Measurements from ENCODE around the gene RNF220.
A peak's percentile ranks its signal among the peaks of the same experiment; 100 is the strongest.

Gene RNF220

DNA sequence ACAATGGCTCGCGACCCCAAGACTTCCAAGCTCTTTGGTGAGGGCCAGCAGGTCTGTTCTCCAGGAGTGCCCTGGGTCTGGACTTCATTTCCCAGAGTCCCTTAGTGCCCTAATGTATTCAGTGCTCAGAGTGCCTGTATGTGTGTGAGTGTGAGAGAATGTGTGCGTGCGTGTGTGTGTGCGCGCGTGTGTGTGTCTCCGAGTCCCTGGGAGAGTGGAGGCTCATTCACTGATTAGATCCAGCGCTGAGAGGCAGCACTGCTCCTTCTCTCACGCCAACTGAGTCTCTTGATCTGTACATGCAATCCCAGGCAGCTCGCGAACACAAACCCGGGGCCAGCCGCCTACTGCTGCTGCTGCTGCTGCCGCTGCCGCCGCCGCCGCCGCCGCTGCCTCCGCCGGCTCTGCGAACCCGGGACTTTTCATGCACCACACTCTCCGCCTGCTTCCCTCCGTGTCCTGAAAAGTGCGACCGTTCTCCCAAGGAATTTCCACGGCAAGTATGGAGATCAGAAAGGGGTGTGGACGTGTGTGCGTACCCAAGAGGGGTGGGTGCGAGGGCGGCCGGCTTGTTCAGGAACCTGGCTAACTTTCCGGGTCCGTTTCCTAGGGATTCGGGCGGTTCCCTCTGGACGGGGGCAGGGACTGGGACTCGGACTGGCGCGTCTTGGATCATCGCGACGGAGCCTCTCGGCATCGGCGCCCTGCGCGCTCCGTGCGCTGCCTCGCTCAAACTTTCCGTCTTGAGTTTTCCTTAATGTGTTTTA lies at the start of gene RNF220:
Gene RNF220 (plus strand): TSS at position 225 of the 767 bp plus-strand sequence.
- DNase-seq (ENCODE audit: low read depth, low spot score), result peak; percentile 94

DNA sequence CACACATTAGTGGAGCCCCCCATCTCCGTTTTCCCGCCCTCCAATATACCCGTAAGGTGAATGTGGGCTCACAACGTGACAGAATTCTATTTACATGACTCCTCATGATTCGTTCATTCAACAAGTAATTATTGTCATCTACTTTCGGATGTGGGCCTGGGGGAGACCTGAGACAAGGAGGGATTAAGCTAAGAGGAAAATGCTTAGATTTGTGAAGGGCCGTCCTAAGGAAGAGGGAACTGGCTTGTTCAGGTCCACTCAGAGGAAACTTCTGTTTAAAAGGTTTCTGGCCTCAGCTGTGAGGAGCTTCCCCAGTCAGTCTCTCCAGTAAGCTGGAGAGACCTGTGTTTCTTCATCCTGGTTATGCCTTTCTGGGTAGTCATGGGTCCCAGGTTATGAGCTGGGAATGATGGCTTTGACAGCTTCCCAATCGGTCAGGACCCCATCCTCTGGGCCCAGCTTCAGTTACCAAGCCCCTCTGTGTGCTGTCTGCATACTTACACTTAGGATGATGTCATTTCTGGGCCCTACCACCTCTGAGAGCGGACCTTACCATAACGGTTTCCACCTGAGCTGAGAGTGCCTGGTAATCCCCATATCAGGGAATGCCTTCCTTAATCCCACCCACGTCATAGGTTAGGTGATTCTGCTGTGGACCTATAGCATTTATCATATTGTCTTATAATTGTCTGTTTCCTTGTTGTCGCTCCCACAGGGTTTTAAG lies 49.3 kb upstream of the RNF220 start:
- no peak for DNase-seq (ENCODE audit: low read depth, low spot score)

DNA sequence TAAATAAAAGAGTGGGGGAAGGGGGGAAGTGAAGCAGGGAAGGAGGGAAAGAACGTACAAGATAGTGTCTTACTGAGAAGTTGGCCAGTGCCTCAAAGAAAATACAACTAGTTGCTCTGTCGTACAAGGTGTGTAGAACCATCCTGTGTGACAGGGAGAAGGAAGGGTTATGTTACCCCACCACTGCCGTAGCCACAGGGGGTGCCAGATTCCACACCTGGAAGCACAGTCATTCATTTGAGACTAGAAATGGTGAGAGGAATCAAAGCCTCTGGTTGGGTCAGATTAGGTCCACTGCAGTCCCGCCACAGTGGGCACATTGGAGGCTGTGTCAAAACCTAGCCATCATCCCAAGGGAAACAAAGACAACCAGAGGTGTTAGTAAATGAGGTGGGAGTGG lies 47.3 kb upstream of the RNF220 start:
- no peak for DNase-seq (ENCODE audit: low read depth, low spot score)

DNA sequence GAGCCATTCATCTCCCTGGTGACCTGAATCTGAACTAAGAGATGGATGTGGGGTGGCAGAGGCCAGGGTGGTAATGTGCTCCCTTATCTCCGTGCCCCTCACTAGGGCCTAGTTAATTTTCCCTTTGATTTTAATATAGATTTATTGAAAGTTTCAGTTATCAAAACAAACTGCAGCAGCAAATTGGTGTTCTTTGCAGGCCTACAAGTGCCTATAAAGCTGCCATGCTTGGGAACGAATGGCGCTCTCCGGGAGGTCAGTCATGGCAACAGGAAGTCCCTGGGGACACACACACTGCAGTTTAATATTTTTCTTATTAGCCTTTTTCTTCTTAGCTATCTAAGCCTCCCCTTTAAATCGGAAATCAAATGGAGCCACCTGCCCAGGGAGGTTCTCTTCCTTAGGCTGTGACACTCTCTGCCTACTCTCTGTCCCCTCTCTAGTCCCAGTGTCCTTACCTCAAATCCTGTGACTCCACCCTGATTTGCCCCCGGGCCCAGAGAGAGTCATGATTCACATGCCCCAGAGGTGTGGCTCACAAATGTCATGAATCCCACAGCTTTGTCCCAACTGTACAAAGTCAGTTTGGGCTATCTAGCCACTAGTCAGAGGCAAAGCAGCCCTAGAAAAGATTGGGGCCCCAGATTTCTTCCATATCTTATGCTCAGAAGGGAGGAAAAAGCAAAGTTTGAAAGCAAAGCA lies 45.7 kb upstream of the RNF220 start:
- DNase-seq (ENCODE audit: low read depth, low spot score), result no peak

DNA sequence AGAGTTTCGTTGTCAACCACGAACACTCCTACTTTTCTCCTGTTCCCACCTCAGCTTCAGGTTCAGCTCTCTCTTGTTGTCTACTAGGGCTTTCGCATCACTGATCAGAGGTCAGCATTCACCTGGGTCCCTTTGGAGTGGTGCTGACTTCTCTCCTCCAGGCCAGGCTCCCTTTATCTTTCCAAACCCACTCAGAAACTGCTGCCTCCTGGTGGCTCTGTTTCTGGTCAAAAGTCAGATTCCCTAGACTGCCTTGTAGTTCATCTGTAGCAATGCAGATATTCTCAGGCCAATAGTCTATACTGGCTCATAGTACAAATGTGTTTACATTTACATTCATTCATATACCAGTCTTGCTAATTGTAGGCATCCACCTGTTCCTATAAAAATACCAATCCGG lies 43.6 kb upstream of the RNF220 start:
- DNase-seq (ENCODE audit: low read depth, low spot score), result peak; percentile 14

DNA sequence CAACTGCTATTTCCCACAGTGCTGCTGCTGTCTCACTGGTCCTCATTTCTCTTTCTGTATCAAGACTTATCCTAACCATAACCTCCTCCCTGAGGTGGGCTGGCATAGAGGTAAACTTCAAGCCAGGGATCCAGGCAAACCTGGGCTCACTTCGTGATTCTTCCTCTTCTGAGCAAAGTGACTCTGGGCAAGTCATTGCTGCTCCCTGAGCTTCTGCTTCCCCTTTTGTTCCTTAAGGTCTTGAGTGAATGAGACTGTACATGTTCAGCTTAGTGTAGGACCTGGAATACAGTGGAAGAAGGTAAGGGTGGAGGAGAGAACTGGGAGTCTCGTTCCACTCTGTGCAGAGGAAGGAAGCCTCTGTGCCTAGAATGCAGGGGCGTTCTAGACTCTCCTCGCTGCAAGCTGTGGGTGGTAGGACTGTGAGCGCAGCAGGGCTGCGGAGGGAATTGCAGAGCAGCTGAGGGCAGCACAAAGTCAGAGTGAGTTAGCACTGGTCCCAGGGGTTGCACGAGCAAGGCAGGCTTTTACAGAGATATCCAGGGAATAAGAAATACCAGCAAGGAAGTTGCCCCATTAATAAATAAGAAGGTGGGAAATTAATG lies 38.6 kb upstream of the RNF220 start:
- no peak for DNase-seq (ENCODE audit: low read depth, low spot score)

DNA sequence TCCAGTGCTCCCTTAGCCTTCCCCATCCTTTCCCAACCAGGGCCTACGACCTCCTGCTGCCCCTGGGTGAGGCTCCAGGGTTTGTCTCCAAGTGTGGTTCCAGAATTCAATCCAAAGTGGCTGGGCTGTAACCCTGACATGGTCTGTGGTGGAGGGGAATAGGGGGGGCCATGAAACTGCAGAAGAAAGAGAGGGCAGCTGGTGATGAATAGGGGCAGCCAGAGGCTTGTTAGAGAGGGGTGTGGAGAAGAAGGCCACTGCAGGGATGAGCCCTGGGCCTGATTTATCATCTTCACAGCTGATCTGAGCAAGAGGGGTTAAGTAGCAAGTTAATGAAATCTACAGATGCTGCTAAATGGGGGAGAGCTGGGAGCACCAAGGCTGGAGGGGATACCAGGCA lies 37.1 kb upstream of the RNF220 start:
- no peak for DNase-seq (ENCODE audit: low read depth, low spot score)

DNA sequence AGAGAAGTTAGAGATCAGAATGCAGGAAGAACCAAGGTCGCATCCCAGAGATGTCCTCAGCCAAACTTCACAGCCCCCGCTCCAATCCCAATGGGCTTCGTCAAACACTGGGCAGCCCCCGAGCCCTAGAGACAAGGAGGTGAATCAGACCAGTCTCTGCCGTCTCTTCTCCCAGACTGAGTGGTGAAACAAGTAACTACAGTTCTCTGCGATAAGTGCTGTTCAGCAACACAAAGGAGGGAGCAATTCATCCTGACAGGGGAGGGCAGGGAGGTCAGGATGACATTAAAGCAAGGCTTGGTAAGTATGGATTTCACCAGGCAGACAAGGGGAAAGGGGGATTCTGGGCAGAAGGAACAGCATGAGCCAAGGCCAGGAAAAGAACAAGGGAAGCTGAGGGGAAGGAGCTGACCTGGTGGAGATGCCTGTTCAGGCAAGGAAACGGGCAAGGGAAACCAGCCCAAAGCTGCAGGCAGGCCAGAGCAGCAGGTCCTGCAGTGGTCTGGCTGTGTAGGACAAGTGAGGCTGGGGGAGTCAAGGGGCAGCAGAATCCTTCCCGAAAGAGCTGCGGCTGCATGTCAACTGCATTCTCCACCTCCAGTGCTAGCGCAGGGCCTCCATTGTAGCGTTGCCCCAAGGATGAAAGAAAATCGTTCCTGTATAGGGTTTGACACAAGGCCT lies 36.4 kb upstream of the RNF220 start:
- DNase-seq (ENCODE audit: low read depth, low spot score), result no peak

DNA sequence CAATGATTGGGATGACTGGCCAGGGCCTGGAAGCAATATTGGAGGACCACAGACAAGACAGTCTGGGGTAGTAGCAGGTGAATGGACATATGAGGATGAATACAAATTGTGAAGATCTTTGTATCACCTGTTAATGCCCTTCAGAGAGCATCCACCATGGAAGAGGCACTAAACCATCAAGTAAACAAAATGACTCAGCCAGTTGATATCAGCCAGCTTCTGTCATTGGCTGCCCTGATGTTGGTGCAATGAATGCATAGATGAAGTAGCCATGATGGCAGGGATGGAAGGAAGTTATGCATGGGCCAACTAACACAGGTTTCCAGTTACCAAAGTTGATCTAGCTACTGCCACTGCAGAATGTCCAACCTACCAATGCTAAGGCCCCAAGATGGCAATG lies 33.8 kb upstream of the RNF220 start:
- no peak for DNase-seq (ENCODE audit: low read depth, low spot score)

DNA sequence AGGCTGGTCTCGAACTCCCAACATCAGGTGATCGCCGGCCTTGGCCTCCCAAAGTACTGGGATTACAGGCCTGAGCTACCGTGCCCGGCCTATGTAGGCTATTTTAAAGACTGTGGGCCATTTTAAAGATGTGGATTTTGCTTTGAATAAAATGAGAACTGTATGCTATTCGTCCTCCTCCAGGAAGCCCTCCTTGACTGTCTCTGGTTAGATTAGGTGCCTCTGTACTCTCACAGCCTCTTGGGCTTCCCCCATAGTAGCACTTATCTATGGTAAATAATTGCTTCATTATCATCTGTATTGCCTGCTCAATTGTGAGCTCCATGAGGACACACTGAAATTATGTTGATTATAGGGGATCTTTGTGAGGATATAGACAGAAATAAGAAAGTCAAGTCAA lies 29.5 kb upstream of the RNF220 start:
- DNase-seq (ENCODE audit: low read depth, low spot score), result no peak

DNA sequence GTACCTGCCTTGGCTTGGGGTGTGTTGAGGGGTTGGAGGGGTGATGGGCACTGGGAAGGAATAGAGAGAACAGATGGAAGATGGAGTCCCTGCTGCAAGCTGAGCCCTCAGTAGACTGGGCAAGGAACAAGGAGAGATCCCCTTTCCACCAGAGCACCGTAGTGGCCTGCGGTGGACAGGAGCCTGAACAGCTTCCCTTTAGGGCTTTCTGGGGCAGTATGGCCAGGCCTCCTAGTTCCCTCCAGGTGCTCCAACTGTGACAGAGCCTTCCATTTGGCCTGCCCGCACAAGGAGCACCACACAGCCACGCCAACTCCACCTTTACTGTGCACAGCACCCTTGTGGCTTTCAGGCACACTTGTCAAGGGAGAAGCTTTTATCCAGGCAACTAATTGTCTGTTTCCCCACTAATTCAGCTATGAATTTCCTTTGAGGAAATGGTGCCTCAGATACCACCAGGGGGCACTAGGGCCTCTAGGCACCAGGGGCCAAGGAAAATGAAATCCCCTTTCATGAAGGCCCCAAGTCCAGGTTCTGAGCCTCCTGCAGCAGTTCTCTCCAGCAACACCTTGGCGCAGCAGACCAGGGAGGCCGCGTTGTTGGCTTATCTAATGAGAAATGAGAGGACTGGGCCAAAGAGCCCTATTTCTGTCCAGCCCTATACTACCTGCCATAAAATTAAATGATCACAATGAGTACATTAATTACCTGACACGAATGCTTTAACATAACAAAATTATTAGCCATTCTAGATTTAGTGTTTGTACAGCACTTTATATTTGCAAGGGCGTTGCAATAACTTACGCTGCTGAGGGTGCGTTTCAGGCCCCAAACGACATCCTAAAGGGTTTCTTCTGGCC lies 26.9 kb upstream of the RNF220 start:
- DNase-seq (ENCODE audit: low read depth, low spot score), result peak; percentile 76

DNA sequence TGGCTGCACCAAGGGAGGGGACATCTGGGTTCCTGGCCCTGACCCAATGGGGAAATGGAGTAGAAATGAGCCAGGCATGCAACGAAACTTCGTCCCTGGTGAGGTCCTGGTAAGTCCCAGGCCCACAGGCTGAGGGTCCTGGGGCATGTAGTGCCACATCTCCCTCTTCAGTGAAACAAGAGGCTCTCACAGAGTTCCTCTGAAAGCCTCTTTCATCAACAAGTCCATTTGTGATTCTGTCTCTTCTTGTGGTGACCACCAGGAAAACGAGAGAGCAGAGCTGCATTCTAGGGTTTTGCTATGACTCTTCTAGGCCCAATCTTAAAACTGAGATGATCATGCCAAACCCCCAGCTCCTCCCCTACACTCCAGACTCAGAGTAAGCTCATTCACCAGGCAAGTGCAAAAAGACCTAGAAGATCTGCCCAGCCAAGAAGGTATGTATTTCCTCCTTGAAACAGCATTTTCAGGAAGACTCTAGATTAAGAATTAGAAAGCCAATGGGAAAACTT lies 24.3 kb upstream of the RNF220 start:
- DNase-seq (ENCODE audit: low read depth, low spot score), result no peak

DNA sequence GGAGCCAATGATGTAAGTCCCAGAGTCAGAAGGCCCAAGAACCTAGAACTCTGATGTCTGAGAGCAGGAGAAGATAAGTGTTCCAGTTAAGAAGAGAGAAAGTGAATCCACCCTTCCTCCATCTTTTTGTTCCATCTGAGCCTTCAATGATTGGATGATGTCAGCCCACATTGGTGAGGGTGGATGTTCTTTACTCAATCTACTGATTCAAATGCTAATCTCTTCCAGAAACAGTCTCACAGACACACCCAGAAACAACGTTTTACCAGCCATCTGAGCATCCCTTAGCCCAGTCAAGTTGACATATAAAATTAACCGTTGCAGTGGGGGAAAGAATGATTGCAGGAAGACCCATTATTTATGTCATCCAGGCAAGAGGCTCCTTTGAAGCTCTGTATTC lies 16.5 kb upstream of the RNF220 start:
- no peak for DNase-seq (ENCODE audit: low read depth, low spot score)

DNA sequence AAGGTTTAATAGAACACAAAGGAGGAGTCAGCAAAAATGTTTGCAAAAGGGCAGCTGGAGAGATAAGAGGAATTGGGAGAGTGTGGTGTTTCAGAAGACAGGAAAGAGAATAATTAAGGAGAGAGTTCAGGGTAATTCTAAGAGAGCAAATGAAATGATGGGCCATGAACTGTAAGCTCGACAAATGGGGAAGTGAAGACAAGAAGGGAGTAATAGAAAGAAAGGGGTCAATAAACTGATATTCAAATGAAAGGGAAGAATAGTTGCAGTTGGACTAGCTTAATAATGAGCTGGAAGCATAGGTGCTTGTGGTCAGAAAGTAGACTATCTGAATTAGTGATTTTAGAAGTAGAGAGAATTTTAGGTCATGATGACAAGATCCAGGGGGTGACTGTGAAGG lies 15.6 kb upstream of the RNF220 start:
- no peak for DNase-seq (ENCODE audit: low read depth, low spot score)

DNA sequence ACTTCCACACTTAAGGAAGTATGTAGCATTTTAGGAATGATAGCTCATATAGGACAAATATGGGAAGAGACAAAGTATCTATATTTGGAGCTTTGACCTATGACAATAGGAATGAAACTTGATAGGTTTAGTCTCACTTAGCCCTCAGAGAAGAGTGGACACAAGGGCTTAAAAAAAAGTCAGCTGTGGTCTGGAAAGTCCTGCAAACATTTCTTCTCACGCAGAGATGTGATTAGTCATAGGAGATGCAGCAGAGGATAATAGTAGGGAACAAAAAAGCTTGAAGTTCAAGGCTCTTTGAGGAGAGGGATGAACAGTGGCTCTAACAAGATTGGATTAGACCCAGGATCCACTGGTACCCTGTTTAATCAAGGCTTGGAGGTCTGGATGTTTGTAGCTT lies 14.8 kb upstream of the RNF220 start:
- DNase-seq (ENCODE audit: low read depth, low spot score), result peak; percentile 83

DNA sequence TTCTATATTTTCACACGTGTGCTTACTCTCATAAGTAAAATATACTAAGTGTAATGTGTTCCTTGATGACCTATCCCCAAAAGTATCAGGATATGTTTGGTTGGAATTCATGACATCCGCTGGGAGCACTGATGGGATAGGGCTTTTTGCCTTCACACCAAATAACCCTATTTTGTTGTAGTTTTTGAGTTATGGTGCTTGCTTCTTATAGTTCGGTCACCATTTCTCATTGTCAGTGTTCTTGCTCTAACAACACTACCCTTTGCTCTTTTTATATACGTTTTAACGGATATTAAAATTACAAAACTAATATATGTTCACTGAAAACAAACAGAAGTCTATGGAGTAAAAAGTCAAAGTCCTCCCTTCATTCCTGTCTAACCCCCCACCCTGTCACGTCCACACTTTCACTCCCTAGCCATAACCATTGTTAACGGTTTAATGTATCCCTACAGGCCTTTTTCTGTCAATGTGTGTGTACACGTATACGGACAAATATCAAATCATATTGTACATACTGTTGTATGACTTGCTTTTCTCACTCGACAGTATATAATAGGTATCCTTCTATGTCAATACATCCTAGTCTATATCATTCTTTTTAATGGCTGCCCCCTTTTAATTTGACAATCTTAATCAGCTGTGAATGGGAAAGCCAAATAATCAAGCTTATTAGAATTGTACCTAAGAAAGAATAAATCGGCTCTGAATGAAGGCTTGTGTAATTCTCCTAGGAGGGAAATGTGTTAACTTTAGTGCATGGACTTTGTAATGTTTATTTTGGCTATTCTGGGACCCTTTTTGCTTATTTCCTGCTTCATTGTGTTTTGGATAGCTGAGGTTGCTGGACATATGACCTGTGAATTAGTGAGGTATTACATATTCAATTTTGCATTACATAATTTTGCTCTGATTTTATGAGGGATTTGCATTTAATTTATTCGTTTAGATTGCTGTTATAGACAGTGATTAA lies 3.5 kb upstream of the RNF220 start:
- no peak for DNase-seq (ENCODE audit: low read depth, low spot score)

DNA sequence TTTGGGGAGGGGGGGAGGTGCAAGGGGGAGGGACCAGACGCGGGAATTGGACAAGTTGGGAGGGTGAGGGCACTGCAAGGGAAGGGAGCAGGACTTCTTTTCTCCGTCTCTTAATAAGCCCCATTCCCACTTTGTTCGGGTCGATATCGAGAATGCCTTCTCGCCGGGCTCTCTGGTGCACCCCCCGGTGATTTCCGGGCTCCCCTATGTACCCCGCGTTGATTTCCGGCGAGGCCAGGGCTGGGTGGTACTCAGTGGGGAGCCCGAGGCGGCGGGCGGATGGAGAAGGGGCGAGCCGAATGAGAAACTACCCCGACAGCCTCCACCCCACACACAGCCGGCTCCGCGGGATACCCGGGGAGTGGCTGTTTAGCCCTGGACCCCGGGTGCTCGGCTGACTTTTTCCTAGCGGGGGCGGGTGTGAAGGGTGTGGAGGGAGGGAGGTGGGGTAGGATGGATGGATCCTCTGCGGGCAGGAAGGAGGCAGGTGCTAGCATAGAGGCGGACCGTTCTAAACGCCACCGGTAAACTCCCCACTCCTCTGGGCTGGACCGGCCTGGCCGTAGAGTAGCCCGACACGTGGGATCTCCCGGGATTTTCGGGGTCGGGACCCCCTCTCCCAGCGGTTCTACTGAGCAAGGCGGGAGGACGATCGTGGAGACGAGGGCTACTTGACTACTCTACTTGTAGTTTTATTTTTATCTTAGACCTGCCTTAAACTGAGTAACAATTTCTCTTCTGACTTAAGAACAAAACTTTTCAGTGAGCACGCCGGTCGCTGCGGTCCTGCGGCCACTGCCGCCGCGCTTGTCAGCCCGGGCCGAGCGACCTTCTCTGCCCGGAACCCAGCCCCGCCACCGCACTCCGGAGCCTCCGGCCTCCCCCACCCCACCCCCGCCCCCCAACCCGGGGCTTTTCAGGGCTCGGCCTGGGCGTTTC lies 1.0 kb downstream of the RNF220 start:
- peak; percentile 69 for DNase-seq (ENCODE audit: low read depth, low spot score)

DNA sequence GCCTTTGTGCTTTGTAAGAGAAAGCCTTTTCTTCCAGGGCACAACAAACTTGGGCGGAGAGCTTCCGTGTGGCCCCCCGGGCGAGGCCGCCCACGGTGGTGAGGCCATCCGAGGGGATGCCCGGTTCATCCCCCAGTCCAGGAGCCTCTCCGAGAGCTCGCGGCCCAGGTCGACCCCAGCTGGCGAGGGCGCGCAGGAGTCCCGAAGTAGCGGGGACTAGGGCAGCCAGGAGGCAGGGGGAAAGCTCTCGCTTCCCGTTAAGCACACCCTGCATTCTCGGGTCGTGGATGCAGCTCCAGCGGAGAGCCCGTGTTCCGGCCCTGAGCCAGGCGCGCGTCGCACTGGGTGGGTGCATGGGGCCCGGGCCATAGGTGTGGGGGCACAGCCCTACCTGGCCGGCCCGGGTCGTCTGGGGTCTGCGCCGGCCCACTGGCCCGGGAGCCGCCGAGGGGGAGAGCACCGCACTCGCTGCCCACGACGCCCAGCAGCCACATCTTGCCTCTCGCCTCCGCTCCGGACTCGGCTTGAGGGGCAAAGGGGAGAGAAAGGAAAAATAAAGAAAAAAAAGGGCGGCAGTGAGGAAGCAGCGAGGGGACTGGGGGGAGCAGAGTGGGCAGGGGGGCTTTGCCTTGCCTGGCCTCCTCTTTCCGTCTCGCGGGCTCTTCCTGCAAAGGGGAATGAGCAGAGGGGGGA lies 1.8 kb downstream of the RNF220 start:
- DNase-seq (ENCODE audit: low read depth, low spot score), result peak; percentile 58

All from astrocyte of the hippocampus (primary cell).